ACC112 (cell line): ENCODE data around the gene IL11.
"Not testable (repeated sequence)": the region's sequence is repeated elsewhere in the genome, so short reads cannot be mapped to it uniquely, and the experiment has no call there.

Experiments used
- H2AFZ ChIP-seq: fragments of 200-600 bp; sonication (generic); one replicate; pipeline ENCODE4 v1.6.0; 2017; ENCODE audit warnings: antibody characterized with exemption, low read length; ENCODE audit not compliant: unreplicated experiment
- H3K27ac ChIP-seq: fragments of 200-600 bp; sonication (generic); 2 replicates; pipeline ENCODE4 v1.5.1; 2014; ENCODE audit warnings: low read depth, mild to moderate bottlenecking, antibody characterized with exemption, low read length, moderate library complexity
- H3K27me3 ChIP-seq: fragments of 200-600 bp; sonication (generic); 2 replicates; pipeline ENCODE4 v1.6.1; 2014; ENCODE audit warnings: mild to moderate bottlenecking, antibody characterized with exemption, low read length, moderate library complexity, mixed read lengths; ENCODE audit not compliant: insufficient read depth
- H3K36me3 ChIP-seq: fragments of 200-600 bp; sonication (generic); 2 replicates; pipeline ENCODE4 v1.6.1; 2016; ENCODE audit warnings: mild to moderate bottlenecking, antibody characterized with exemption, low read length, moderate library complexity, mixed read lengths; ENCODE audit not compliant: insufficient read depth
- H3K4me1 ChIP-seq: fragments of 200-600 bp; sonication (generic); one replicate; pipeline ENCODE4 v1.6.1; 2016; ENCODE audit warnings: low read length, mixed read lengths; ENCODE audit not compliant: insufficient read depth, unreplicated experiment, control insufficient read depth
- H3K4me3 ChIP-seq: fragments of 200-600 bp; sonication (generic); 2 replicates; pipeline ENCODE4 v1.5.1; 2014; ENCODE audit warnings: mild to moderate bottlenecking, low read depth, low read length
- H3K79me2 ChIP-seq: fragments of 200-600 bp; sonication (generic); one replicate; pipeline ENCODE4 v1.6.0; 2016; ENCODE audit warnings: low read length; ENCODE audit not compliant: control insufficient read depth, unreplicated experiment, insufficient read depth

IL11 gene

DNA sequence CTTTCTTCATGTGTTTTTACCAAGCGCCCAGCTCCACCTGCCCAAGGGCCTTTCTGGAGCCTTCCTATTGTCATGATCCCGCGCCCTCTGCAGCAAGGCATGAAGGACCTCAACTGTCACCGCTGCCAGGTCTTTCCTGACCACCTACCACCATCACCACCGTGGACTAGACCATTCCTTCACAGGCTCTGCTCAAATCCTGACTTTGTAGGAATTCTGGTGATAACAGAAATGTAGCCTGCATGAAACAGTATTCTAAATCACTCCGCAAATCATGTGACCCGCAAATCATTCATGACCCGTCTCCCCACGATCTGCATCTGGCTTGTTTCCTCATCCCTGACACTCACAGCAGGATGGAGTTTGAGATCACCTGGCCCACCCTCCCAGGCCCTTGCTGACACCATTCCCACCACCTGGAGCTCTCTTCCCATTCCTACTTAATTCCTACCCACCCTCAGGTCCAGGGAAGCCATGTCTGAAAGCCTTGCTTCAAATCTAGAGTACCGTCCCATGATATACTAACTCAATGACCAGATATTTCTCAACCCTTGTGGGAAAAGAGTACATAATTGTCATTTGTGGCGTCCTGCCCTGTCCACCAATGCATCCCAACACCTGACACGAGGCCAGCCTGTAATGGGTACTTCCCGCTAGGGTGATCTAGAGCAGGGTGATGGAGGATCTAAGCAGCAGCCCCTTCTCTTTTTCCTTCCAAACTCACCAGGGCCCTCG is 36.0 kb upstream of the IL11 start:
- peak overlapping the region; percentile 84 for H3K4me3 ChIP-seq
- H2AFZ ChIP-seq, result no peak overlapping the region
- peak overlapping the region; percentile 7; the same call in 1 of the 2 replicates for H3K27ac ChIP-seq
- peaks cover 46% of the 10 kb centered on the region for H3K79me2 ChIP-seq
- no peaks in the 10 kb centered on the region for H3K27me3 ChIP-seq
- peaks cover 17% of the 10 kb centered on the region for H3K4me1 ChIP-seq
- peaks cover 8% of the 10 kb centered on the region; the same call in 1 of the 2 replicates for H3K36me3 ChIP-seq

DNA sequence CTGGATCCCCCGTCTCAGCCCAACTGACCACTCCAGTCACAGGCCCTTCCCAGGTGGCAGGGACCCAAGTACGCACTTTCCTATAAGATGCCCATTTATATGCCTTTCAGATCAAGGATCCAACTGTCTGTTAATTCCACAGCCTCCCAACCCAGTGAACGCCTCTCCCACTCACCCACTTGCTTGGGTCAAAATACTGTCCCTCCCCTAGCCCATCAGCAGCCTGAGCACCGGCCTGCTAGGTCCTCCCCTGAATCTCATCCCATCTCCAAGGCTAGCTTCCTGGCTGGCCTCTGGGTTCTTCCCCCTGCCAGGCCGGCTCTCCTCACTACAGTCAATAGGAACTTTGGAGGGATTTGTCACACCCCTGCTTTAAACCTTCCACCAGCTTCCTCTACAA is 35.4 kb upstream of the IL11 start:
- Histone ChIP-seq H3K79me2 (peaks cover 46% of the 10 kb centered on the region), H3K27ac (no peak overlapping the region), H3K27me3 (no peaks in the 10 kb centered on the region), H2AFZ (no peak overlapping the region), H3K36me3 (peaks cover 8% of the 10 kb centered on the region; the same call in 1 of the 2 replicates), H3K4me3 (peak overlapping the region; percentile 84), H3K4me1 (peaks cover 17% of the 10 kb centered on the region)

DNA sequence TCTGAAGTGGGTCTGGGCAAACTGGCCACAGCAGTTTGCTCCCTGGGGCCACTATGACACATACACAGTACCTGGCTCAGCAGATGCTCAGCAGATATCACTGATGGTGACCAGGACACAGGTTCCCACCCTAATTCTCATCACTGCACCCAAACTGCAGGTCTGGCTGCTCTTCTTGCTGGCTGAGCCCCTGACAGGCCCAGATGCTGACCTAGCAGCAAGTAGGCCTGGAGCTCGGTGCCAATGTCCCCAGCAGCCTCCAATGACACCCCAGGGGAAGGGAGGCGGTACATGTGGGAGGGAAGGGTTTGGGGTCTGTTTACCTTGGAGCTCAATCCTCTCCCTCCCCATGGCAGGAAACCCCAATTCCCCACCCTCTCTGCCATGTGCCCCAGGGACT is 32.2 kb upstream of the IL11 start:
- H3K79me2 ChIP-seq, result peaks cover 43% of the 10 kb centered on the region
- H2AFZ ChIP-seq, result no peak overlapping the region
- peaks cover 12% of the 10 kb centered on the region for H3K4me1 ChIP-seq
- H3K4me3 ChIP-seq, result no peak overlapping the region
- H3K27ac ChIP-seq, result no peak overlapping the region
- H3K27me3 ChIP-seq, result no peaks in the 10 kb centered on the region
- H3K36me3 ChIP-seq, result peaks cover 8% of the 10 kb centered on the region; the same call in 1 of the 2 replicates

DNA sequence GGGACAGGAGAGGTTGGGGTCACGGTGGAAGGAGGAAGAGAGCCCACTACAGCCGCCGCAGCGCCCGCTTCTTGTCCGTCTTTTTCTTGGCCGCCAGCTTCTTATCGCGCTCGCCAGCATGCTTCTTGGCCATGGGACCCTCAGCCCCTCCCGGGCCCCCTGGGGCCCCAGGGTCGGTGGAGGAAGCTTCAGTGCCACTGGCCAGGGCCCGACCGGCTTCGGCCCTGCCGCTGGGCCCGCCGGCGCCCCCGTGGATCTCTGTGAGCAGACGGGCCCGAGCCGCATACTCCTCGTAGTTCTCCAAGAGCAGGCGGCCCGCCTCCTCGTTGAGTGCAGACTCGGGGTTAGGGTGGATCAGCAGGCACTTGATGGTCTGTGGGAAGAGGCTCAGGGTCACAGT is 31.1 kb upstream of the IL11 start:
- H3K4me1 ChIP-seq, result peaks cover 11% of the 10 kb centered on the region

DNA sequence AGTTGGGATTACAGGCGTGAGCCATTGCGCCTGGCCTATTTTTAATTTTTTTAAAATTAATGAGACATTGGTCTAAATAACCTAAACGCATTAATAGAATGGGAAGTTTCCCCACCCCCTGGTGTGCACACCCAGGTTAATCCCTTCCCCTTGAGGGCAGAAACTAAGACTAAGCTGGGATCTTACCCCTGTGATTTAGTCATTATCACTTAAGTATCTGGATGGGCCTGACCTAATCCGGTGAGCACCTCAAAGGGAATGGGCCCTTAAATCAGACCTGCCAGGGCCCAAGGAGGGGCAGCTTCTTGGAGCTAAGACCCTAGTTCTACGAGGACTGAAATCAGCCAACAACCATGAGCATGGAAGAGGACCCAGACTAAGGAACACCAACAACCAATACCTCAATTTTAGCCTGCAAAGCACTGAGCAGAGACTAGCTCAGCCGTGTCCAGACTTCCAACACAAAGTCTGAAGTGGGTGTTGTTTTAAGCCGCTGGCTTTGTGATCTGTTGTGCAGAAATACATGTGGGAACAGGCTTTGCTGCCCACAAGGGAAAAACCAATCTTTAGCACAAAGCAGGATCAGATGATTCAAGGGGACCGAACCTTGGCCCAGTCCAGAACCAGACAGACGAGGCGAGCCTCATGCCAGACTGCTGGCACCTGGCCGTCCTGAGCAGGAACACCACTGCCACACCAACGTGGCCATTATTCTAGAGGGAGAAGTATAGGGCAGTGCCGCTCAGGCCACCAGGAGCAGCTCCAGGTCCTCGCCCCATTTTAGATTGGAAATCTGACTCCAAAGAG is 30.2 kb upstream of the IL11 start:
- peaks cover 23% of the 10 kb centered on the region for H3K79me2 ChIP-seq
- peaks cover 2% of the 10 kb centered on the region for H3K4me1 ChIP-seq
- H3K27me3 ChIP-seq, result no peaks in the 10 kb centered on the region
- no peak overlapping the region for H3K27ac ChIP-seq
- H3K36me3 ChIP-seq, result peaks cover 2% of the 10 kb centered on the region; the same call in 1 of the 2 replicates
- no peak overlapping the region for H3K4me3 ChIP-seq
- no peak overlapping the region for H2AFZ ChIP-seq

More for the DNA sequence above, 31.1 kb upstream of the IL11 start:
- not testable (repeated sequence) for H3K4me3 ChIP-seq, H2AFZ ChIP-seq, H3K36me3 ChIP-seq, H3K27me3 ChIP-seq, H3K27ac ChIP-seq
- peaks cover 32% of the 10 kb centered on the region for H3K79me2 ChIP-seq

DNA sequence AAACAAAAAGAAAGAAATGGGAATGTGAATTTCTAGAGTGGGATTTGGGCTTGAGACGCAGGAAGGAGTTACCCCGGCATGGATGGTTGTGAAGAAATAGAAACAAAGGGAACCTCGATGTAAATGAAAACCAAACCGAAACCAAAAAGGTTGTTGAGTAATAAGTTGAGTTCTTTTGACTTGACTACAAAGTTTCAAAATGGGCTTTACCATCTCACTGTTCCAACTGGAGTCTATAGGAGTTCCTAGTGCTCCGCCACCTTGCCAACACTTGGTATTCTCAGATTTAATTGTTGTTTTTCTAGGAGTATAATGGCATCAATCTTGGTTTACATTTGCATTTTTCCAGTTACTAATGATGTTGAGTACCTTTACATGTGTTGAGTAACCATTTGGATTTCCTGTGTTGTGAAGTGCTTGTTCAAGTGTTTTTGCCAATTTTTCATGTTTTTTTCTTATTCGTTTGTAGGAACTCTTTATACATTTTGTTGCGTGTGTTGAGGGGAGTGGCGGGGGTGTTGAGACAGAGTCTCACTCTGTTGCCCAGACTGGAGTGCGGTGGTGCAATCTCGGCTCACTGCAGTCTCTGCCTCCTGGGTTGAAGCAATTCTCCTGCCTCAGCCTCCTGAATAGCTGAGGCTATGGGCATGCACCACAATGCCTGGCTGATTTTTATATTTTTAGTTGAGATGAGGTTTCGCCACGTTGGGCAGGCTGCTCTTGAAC is 28.1 kb upstream of the IL11 start:
- no peak overlapping the region for H3K27ac ChIP-seq
- no peaks in the 10 kb centered on the region for H3K27me3 ChIP-seq
- H3K4me1 ChIP-seq, result no peaks in the 10 kb centered on the region
- H3K79me2 ChIP-seq, result peaks cover 10% of the 10 kb centered on the region
- H3K4me3 ChIP-seq, result no peak overlapping the region
- no peak overlapping the region for H2AFZ ChIP-seq
- peaks cover 2% of the 10 kb centered on the region; the same call in 1 of the 2 replicates for H3K36me3 ChIP-seq

DNA sequence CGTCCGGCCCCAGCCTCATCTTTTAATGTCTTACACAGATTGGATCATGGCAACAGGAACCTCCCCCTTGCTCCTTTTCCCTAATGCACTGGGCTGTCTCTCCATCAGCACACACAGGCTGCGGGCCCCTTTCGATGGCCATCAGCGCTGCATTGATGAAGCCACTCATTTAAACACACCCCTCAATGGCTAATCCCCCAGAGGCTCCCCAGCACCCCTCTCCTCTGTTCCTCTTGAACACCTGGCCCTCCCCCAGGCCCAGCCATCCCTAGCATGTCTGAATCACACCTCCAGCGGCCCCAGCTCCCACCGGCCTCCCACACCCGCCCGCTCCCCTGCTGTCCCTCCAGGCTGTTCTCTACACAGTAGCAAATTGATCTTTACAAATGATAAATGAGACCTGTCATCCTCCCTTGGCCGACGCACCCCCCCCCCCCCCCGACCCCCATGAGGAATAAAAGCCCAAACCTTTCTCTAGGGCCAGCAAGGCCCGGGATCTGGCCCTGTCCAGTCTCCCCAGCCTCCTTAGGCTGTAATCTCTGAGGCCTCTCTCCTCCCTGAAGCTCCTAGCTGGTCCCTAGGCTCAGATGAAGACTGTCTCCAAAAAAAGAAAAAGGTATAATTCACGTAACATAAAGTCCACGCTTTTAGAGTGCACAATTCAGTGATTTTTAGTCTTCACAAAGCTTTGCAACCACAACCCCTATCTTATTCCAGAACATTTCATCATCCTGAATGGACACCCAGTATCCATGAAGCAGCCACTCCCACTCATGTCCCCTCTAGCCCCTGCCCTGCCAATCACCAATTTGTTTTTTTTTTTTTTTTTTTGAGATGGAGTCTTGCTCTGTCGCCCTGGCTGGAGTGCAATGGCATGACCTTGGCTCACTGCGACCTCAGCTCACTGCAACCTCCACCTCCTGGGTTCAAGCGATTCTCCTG is 22.8 kb upstream of the IL11 start:
- Histone ChIP-seq H3K27me3 (no peaks in the 10 kb centered on the region), H3K27ac (no peak overlapping the region), H2AFZ (no peak overlapping the region), H3K4me3 (no peak overlapping the region), H3K36me3 (peaks cover 18% of the 10 kb centered on the region; the same call in 1 of the 2 replicates), H3K79me2 (peaks cover 22% of the 10 kb centered on the region), H3K4me1 (peaks cover 4% of the 10 kb centered on the region)

DNA sequence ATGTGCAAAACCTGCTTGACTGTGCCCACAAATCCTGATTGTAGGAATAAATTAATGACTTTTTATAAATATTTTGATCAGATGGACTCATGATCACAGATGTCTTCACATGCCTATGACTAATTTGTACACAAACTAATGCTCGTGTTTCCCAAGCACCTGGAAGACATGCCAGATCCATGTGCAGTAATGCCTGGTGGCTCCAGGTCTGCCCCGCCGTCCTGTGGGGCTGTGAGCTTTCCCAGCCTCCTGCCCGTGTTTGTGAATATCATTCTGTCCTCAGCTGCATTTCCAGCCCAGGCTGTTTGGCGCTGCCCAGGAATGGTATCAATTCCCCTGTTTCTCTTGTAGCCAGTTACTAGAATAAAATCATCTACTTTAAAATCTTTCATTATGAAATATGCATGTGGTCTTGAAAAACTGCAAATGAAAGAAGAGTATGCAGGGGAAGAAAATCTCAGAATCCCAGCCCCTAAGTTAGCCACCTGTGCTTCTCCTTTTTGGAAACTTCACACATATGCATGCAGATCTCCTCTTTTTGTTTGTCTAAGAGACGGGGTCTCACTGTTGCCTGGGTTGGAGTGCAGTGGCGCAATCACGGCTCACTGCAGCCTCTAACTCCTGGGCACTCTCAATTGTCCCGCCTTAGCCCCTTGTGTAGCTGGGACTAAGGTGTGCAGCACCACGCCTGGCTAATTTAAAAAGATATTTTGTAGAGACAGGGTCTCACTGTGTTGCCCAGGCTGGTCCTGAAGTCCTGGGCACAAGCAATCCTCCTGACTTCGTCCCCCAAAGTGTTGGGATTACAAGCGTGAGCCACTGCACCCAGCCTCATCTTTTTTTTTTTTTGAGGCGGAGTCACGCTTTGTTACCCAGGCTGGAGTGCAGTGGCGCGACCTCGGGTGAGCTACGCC is 21.7 kb upstream of the IL11 start:
- Histone ChIP-seq H2AFZ (no peak overlapping the region), H3K36me3 (peaks cover 24% of the 10 kb centered on the region; the same call in 1 of the 2 replicates), H3K27ac (no peak overlapping the region), H3K4me3 (no peak overlapping the region), H3K79me2 (peaks cover 33% of the 10 kb centered on the region), H3K4me1 (peaks cover 14% of the 10 kb centered on the region), H3K27me3 (no peaks in the 10 kb centered on the region)

DNA sequence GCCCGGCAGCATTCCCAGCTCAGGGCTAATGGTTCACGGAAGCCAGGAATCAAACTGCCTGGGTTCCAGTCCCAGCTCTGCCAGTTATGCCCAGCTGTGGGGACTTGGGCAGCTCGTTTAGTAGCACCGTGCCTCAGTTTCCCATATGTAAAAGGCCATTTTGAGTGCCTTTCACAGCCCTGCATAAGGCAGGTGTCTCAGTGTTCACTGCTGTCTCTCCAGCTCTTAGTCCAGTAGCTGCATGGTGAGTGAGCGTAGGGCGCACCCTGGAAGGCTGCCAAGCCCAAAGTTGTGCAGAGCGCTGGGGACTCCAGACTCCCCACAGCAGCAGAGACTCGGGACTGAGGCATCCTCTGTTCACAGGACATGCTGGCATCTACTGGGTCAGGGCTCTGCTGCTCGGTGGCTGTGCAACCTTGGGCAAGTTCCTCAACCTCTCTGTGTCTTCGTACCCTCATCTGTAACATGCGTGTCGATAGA is 21.0 kb upstream of the IL11 start:
- Histone ChIP-seq H3K27ac (no peak overlapping the region), H3K27me3 (no peaks in the 10 kb centered on the region), H3K79me2 (peaks cover 40% of the 10 kb centered on the region), H3K4me3 (no peak overlapping the region), H2AFZ (no peak overlapping the region), H3K36me3 (peaks cover 27% of the 10 kb centered on the region; the same call in 1 of the 2 replicates), H3K4me1 (peaks cover 14% of the 10 kb centered on the region)
